ENCODE data around the gene SLC40A1.

The SLC40A1 gene

DNA sequence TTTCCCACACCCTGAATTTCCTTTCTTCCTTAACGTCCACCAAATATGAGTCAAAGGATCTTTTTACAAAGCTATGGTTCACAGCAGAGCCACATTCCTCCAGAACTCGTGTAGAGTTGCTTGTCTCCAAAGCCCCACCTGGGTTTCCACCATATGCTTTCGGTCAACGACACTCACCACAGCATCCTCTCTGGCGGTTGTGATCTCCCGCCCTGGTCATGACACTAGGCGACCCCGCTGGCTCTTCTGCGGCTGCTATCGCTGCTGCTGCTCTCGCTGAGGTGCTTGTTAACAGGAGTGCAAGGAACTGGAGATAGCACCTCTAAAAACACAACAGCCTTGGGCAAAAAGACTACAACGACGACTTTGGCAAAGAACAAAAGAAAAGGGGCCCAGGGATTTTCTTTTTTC, 340 bp downstream of the SLC40A1 start:
- peak overlapping the region; percentile 59 for H3K4me3 ChIP-seq (ENCODE audit: low read length)
- no peaks in the 10 kb centered on the region for H3K9me3 ChIP-seq (ENCODE audit: insufficient read depth, low read depth, low read length)
- no peaks in the 10 kb centered on the region for H3K36me3 ChIP-seq (ENCODE audit: insufficient read depth, low read depth, low read length)
- peaks cover 100% of the 10 kb centered on the region for H3K27me3 ChIP-seq (ENCODE audit: insufficient read depth, low read length)
- no peak overlapping the region for H3K9ac ChIP-seq (ENCODE audit: low read depth, low read length)
- H3K4me1 ChIP-seq (ENCODE audit: insufficient read depth, low read length) = no peaks in the 10 kb centered on the region; the same call in 1 of the 2 replicates
- H3K27ac ChIP-seq (ENCODE audit: low read length) = no peak overlapping the region

GRCh38 chr2:189579585-189580186, 900 bp downstream of the SLC40A1 start:
- Histone ChIP-seq H3K4me1 (ENCODE audit: insufficient read depth, low read length) (no peaks in the 10 kb centered on the region; the same call in 1 of the 2 replicates), H3K4me3 (ENCODE audit: low read length) (peak overlapping the region; percentile 59), H3K27ac (ENCODE audit: low read length) (no peak overlapping the region), H3K27me3 (ENCODE audit: insufficient read depth, low read length) (peaks cover 100% of the 10 kb centered on the region), H3K36me3 (ENCODE audit: insufficient read depth, low read depth, low read length) (no peaks in the 10 kb centered on the region), H3K9me3 (ENCODE audit: insufficient read depth, low read depth, low read length) (no peaks in the 10 kb centered on the region), H3K9ac (ENCODE audit: low read depth, low read length) (no peak overlapping the region)

DNA sequence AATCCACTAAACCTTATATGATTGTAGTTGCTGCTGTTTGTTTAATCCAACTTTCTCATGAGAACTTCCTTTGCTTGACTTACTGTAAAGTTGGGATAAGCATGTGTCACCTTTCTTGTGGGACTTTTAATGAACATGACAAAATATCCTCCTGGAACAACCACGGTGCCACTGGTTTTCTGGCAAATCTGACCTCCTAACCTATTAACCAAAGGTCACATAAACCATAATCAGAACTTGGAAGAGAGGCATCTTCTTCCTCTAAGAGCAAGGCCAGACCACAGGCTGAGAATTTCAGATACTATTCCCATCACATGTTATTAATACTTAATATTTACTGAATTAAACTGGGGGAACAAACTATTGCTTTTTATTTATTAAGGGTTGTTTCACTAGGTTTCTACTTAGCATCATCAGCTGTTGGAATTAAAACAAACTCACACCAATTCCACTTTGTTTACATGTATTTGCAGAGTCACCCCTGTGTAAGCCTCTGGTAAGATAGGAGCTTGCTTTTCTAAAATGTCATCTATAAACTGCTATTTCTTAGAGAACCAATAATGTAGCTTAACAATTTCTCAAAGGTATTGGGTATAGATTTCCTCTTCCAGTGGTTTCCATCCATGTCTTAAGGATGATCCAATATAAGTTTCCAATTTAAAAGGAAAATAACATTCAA, 2.2 kb downstream of the SLC40A1 start:
- Histone ChIP-seq H3K36me3 (ENCODE audit: insufficient read depth, low read depth, low read length) (no peaks in the 10 kb centered on the region), H3K9ac (ENCODE audit: low read depth, low read length) (no peak overlapping the region), H3K27me3 (ENCODE audit: insufficient read depth, low read length) (peaks cover 100% of the 10 kb centered on the region), H3K4me3 (ENCODE audit: low read length) (no peak overlapping the region), H3K27ac (ENCODE audit: low read length) (no peak overlapping the region), H3K9me3 (ENCODE audit: insufficient read depth, low read depth, low read length) (no peaks in the 10 kb centered on the region), H3K4me1 (ENCODE audit: insufficient read depth, low read length) (no peaks in the 10 kb centered on the region; the same call in 1 of the 2 replicates)

DNA sequence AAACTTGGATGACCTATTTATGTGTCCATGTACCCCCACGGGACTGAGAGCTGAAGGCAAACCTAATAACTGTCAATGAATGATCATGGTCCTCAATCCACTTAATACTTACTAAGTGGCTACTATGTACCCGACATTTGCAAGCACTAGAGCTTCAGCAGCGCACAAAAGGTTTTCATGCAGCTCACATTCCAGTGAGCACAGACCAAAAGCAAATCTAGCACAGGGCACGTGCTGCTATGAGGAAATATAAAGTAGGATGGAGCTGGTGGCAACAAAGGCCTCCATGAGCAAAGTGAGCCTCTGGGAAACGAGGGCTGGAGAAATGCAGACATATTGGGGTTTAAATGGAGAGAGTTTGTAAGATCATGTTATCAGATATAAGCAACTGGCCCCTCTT, 3.5 kb downstream of the SLC40A1 start:
- Histone ChIP-seq H3K4me1 (ENCODE audit: insufficient read depth, low read length) (no peaks in the 10 kb centered on the region; the same call in 1 of the 2 replicates), H3K9ac (ENCODE audit: low read depth, low read length) (no peak overlapping the region), H3K36me3 (ENCODE audit: insufficient read depth, low read depth, low read length) (no peaks in the 10 kb centered on the region), H3K27me3 (ENCODE audit: insufficient read depth, low read length) (peaks cover 88% of the 10 kb centered on the region), H3K4me3 (ENCODE audit: low read length) (no peak overlapping the region), H3K27ac (ENCODE audit: low read length) (no peak overlapping the region), H3K9me3 (ENCODE audit: insufficient read depth, low read depth, low read length) (no peaks in the 10 kb centered on the region)

- Histone ChIP-seq H3K9ac (ENCODE audit: low read depth, low read length) (no peak overlapping the region), H3K9me3 (ENCODE audit: insufficient read depth, low read depth, low read length) (no peaks in the 10 kb centered on the region), H3K4me3 (ENCODE audit: low read length) (no peak overlapping the region), H3K27ac (ENCODE audit: low read length) (no peak overlapping the region), H3K36me3 (ENCODE audit: insufficient read depth, low read depth, low read length) (no peaks in the 10 kb centered on the region), H3K27me3 (ENCODE audit: insufficient read depth, low read length) (peaks cover 81% of the 10 kb centered on the region), H3K4me1 (ENCODE audit: insufficient read depth, low read length) (no peaks in the 10 kb centered on the region; the same call in 1 of the 2 replicates)
Observed at GRCh38 chr2:189576396-189576795, 4.2 kb downstream of the SLC40A1 start.

DNA sequence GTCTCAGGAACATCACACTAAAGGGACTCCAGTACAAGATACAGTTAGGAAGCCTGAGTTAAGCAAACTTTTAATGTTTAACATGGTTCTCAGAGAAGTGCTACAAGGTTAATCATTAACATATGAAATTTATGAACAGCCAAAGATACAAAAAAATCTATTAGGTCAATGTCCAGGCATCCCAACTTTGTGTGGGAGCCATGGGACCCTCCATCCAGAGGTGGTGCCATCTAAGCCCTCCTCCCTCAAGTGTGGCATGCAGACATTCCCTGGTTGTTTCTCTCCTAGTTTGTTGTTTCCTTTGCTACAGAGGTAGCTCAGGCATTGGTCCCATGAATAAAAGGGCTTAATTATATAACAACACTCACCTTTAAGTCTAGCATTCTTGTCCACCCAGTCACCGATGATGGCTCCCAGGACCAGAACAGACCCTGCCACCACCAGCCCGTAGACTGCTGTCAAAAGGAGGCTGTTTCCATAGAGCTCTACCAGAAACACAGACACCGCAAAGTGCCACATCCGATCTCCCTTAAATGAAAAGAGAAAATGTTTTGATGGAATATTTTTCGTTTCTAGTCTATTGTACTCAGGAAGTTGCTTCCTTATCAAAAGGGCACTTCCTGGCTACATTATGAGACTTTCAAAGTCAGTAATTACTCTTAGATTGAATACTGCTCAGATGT, 5.7 kb downstream of the SLC40A1 start:
- no peak overlapping the region for H3K9ac ChIP-seq (ENCODE audit: low read depth, low read length)
- H3K36me3 ChIP-seq (ENCODE audit: insufficient read depth, low read depth, low read length) = no peaks in the 10 kb centered on the region

DNA sequence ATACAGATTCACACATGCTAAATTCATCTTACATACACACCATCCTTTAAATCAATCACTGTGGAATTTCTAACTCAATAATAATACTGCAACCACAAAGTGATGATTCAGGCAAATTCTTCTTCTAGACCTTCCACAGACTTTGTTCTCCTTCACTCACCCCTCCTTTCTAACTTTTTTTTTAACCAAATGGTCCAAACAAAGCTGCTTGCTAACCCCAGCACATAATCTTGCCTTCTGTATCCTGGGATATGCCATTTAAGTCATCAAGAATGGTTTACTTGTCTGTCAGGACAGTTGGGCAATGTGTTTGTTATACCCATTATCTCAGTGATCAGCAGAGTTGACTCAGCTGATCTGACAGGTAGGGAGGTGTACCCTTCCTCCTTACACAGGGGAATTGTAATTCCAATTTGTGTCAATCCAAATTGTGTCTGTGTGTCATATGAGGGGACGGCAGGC, 10.0 kb downstream of the SLC40A1 start:
- Histone ChIP-seq H3K27ac (ENCODE audit: low read length) (no peak overlapping the region), H3K36me3 (ENCODE audit: insufficient read depth, low read depth, low read length) (no peaks in the 10 kb centered on the region), H3K4me3 (ENCODE audit: low read length) (no peak overlapping the region), H3K9me3 (ENCODE audit: insufficient read depth, low read depth, low read length) (no peaks in the 10 kb centered on the region), H3K9ac (ENCODE audit: low read depth, low read length) (no peak overlapping the region), H3K27me3 (ENCODE audit: insufficient read depth, low read length) (peaks cover 23% of the 10 kb centered on the region), H3K4me1 (ENCODE audit: insufficient read depth, low read length) (no peaks in the 10 kb centered on the region)

More for the DNA sequence above, 5.7 kb downstream of the SLC40A1 start:
- no peak overlapping the region for H3K27ac ChIP-seq (ENCODE audit: low read length)
- H3K4me1 ChIP-seq (ENCODE audit: insufficient read depth, low read length) = no peaks in the 10 kb centered on the region
- H3K4me3 ChIP-seq (ENCODE audit: low read length) = no peak overlapping the region
- no peaks in the 10 kb centered on the region for H3K9me3 ChIP-seq (ENCODE audit: insufficient read depth, low read depth, low read length)
- H3K27me3 ChIP-seq (ENCODE audit: insufficient read depth, low read length) = peaks cover 66% of the 10 kb centered on the region

DNA sequence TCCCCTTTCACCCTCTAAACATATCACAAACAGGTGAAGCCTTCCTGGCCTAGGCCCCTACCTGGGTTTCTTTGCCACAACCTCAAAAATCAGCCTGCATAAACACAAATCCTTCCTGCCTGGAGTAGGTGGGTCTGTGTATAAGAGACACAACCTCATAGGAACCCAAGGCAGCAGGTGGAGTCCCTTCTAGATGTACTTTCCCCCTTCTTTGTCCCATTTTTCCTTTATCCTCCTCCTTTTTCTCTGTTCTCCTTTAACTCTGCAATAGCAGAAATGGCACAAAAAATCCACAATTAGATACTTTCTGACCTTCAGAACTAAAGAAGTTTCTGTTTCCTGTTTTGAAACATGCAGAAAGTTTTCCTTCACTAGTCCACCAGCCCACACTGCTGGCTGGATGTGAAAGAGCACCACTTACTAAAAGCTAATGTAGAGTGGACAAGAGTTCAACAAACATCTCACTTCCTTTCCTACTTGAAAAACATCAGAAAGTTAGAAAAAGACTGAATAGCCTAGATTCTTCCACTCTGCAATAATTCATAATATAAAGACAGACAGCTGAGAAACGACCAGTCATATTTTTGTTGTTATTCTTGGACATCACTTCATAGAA, 11.2 kb downstream of the SLC40A1 start:
- H3K9me3 ChIP-seq (ENCODE audit: insufficient read depth, low read depth, low read length) = no peaks in the 10 kb centered on the region
- H3K4me3 ChIP-seq (ENCODE audit: low read length) = no peak overlapping the region
- H3K4me1 ChIP-seq (ENCODE audit: insufficient read depth, low read length) = no peaks in the 10 kb centered on the region
- H3K27ac ChIP-seq (ENCODE audit: low read length) = no peak overlapping the region
- H3K36me3 ChIP-seq (ENCODE audit: insufficient read depth, low read depth, low read length) = no peaks in the 10 kb centered on the region
- no peak overlapping the region for H3K9ac ChIP-seq (ENCODE audit: low read depth, low read length)
- peaks cover 11% of the 10 kb centered on the region; the same call in 1 of the 2 replicates for H3K27me3 ChIP-seq (ENCODE audit: insufficient read depth, low read length)

GRCh38 chr2:189566046-189566445, 14.5 kb downstream of the SLC40A1 start:
- H3K9me3 ChIP-seq (ENCODE audit: insufficient read depth, low read depth, low read length) = no peaks in the 10 kb centered on the region
- H3K9ac ChIP-seq (ENCODE audit: low read depth, low read length) = no peak overlapping the region
- H3K4me1 ChIP-seq (ENCODE audit: insufficient read depth, low read length) = no peaks in the 10 kb centered on the region
- no peaks in the 10 kb centered on the region for H3K27me3 ChIP-seq (ENCODE audit: insufficient read depth, low read length)
- no peaks in the 10 kb centered on the region for H3K36me3 ChIP-seq (ENCODE audit: insufficient read depth, low read depth, low read length)
- H3K27ac ChIP-seq (ENCODE audit: low read length) = no peak overlapping the region
- H3K4me3 ChIP-seq (ENCODE audit: low read length) = no peak overlapping the region

- Histone ChIP-seq H3K9ac (ENCODE audit: low read depth, low read length) (no peak overlapping the region), H3K4me1 (ENCODE audit: insufficient read depth, low read length) (no peaks in the 10 kb centered on the region), H3K9me3 (ENCODE audit: insufficient read depth, low read depth, low read length) (no peaks in the 10 kb centered on the region), H3K27me3 (ENCODE audit: insufficient read depth, low read length) (no peaks in the 10 kb centered on the region), H3K36me3 (ENCODE audit: insufficient read depth, low read depth, low read length) (no peaks in the 10 kb centered on the region), H3K4me3 (ENCODE audit: low read length) (no peak overlapping the region), H3K27ac (ENCODE audit: low read length) (no peak overlapping the region)
Observed at GRCh38 chr2:189561371-189562038, 19.1 kb downstream of the SLC40A1 start.

DNA sequence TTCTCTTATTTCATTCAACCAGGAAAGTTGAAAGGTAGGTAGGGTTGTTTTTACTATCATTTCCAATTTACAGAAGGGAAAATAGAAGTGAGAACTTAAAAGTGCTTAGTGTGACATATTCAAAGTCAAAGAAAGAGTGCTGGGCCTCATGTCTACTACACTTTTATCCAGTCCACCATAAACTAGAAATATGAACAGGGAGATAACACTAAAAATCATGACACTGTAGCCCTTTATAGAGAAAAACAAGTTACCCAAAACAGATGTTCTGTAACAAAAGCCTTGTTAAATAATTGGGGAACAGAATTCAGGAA, 20.4 kb downstream of the SLC40A1 start:
- H3K4me3 ChIP-seq (ENCODE audit: low read length) = no peak overlapping the region
- no peaks in the 10 kb centered on the region for H3K36me3 ChIP-seq (ENCODE audit: insufficient read depth, low read depth, low read length)
- H3K9me3 ChIP-seq (ENCODE audit: insufficient read depth, low read depth, low read length) = no peaks in the 10 kb centered on the region
- peaks cover 4% of the 10 kb centered on the region for H3K4me1 ChIP-seq (ENCODE audit: insufficient read depth, low read length)
- H3K27ac ChIP-seq (ENCODE audit: low read length) = no peak overlapping the region
- H3K27me3 ChIP-seq (ENCODE audit: insufficient read depth, low read length) = no peaks in the 10 kb centered on the region
- no peak overlapping the region for H3K9ac ChIP-seq (ENCODE audit: low read depth, low read length)

Measured in iPS-20b (cell line).